GM19468 (cell line): Measurements from ENCODE around the gene SCFD2.
"Not testable (repeated sequence)": the region's sequence is repeated elsewhere in the genome, so short reads cannot be mapped to it uniquely, and the experiment has no call there.

Experiments used
- ATAC-seq: cut with Tn5 transposase; IDR thresholded peaks from one replicate; pipeline ENCODE4 v1.9.1; 2021; ENCODE audit warnings: mild to moderate bottlenecking, moderate library complexity, moderate number of reproducible peaks; ENCODE audit not compliant: unreplicated experiment; ENCODE audit errors: extremely low read depth

SCFD2 gene

GRCh38 chr4:53000560-53000959 lies 365.3 kb downstream of the SCFD2 start:
- ATAC-seq, result no peak

GRCh38 chr4:52999626-53000025 lies 366.2 kb downstream of the SCFD2 start:
- no peak for ATAC-seq

GRCh38 chr4:52998413-52998812 lies 367.4 kb downstream of the SCFD2 start:
- ATAC-seq, result no peak

- no peak for ATAC-seq
These were observed 368.8 kb downstream of the SCFD2 start for GRCh38 chr4:52997132-52997416.

GRCh38 chr4:52996261-52997131 lies 369.4 kb downstream of the SCFD2 start:
- no peak for ATAC-seq

GRCh38 chr4:52995360-52996030 lies 370.4 kb downstream of the SCFD2 start:
- no peak for ATAC-seq

GRCh38 chr4:52994567-52994966 lies 371.3 kb downstream of the SCFD2 start:
- ATAC-seq, result no peak

- no peak for ATAC-seq
These were observed 372.1 kb downstream of the SCFD2 start for GRCh38 chr4:52993771-52994170.

- ATAC-seq, result not testable (repeated sequence)
These were observed 373.3 kb downstream of the SCFD2 start for GRCh38 chr4:52992551-52992950.

GRCh38 chr4:52991472-52991871 lies 374.4 kb downstream of the SCFD2 start:
- no peak for ATAC-seq

GRCh38 chr4:52990706-52991105 lies 375.2 kb downstream of the SCFD2 start:
- ATAC-seq, result no peak

- no peak for ATAC-seq
These were observed 376.0 kb downstream of the SCFD2 start for GRCh38 chr4:52989865-52990264.

GRCh38 chr4:52987392-52988056 lies 378.3 kb downstream of the SCFD2 start:
- ATAC-seq, result no peak

- no peak for ATAC-seq
These were observed 381.4 kb downstream of the SCFD2 start for GRCh38 chr4:52984462-52984881.

- ATAC-seq, result no peak
These were observed 382.1 kb downstream of the SCFD2 start for GRCh38 chr4:52983563-52984303.

GRCh38 chr4:52982946-52983340 lies 382.9 kb downstream of the SCFD2 start:
- no peak for ATAC-seq

- ATAC-seq, result no peak
These were observed 383.5 kb downstream of the SCFD2 start for GRCh38 chr4:52982255-52982945.

- ATAC-seq, result no peak
These were observed 385.9 kb downstream of the SCFD2 start for GRCh38 chr4:52979821-52980590.

GRCh38 chr4:52979020-52979419 lies 386.8 kb downstream of the SCFD2 start:
- no peak for ATAC-seq
